Fibroblast of skin of right biceps (primary cell): Measurements from ENCODE around the gene OMG.
"Not testable (repeated sequence)": the region's sequence is repeated elsewhere in the genome, so short reads cannot be mapped to it uniquely, and the experiment has no call there.

Source experiments
- DNase-seq: peaks from one replicate; pipeline ENCODE4 v3.0.0-alpha.2; 2013

Gene OMG

DNA sequence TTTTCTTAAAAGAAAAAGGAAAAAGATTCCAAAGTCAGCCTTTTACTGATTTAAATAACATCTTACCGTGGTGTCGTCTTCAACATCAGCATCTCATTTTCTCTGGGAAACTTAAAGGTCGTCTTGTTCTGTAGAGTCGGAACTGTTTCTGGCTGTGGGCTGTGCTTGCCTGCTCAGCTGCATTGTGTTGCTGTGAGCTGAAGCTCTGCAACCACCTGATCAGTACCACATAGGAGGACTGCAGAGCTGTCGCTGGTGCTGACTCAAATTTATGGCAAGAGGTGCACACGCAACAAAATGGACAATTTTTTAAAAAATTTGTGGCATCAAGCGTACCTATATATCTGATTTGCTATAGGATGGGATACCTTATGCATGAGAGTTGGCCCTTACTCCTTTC is at the start of gene OMG:
OMG (minus strand) TSS at position 150 of the 400 bp plus-strand sequence. CDS start 908 bp downstream, outside the sequence.
- DNase-seq = no peak

DNA sequence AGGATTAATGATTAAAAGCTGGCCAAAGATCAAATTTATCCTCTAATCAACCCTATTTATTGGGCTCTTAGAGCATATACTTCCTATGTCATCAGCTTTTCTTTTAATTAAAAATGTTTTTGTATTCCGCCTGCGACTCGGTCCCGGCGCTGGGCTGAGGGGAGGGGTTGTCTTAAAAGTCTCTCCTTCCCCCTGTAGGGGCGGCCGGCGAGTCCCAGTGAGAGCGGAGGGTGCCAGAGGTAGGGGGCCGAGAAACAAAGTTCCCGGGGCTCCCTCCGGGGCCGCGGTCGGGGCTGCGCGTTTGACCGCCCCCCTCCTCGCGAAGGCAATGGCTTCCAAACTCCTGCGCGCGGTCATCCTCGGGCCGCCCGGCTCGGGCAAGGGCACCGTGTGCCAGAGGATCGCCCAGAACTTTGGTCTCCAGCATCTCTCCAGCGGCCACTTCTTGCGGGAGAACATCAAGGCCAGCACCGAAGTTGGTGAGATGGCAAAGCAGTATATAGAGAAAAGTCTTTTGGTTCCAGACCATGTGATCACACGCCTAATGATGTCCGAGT is 48.2 kb upstream of the OMG start:
- not testable (repeated sequence) for DNase-seq

DNA sequence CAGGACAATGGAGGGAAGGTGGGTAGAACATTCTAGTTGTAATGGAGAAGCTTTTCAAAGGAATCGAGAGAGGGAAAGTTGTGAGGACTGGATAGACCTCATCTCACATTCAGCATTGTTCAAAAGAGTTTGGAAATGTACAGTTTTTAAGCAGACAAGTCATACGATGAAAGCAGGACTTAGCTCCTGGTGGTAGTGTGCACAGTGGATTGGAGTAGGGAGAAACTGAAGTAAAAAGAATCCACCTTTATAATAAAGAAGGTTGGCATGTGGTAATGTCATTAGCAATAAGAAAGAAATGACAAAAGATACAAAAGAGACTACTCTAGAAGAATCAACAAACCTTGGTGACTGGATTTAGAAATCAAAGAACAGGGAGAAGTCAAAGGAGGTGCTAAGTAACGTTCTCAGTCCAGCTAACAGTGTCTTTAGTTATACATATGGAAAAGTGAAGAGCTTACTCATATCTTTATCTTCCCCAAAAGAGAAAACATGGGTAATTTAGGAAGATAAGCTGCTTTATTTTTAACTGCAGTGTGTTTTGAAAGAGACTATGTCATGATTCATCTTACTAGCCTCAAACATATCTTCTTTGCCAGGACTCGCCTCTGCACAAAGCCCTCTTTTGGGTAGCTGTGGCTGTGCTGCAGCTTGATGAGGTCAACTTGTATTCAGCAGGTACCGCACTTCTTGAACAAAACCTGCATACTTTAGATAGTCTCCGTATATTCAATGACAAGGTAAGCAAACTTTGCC is 43.0 kb upstream of the OMG start:
- DNase-seq = peak; percentile 80

DNA sequence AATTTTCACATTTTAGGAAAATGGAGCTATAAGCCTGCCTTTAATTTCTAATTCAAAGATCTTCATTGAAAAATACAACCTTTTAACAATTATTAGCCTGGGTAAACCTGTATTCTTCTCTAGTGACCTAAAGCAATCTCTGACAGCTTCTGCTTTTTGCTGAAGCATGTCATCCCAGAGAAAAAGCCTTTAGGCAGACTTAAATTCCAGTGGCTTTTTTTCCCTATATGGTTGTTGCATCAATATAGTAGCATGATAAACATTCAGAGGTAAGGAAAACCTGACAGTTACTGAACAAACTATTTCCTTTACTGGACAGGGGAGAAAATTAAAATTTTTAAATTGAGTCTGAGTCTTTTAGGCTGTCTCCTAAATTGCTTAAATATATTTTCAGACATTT is 32.2 kb upstream of the OMG start:
- peak; percentile 65 for DNase-seq

GRCh38 chr17:31328160-31328535 is 31.1 kb upstream of the OMG start:
- DNase-seq = peak; percentile 82

- peak; percentile 95 for DNase-seq
These were observed 30.6 kb upstream of the OMG start for GRCh38 chr17:31327534-31328159.

DNA sequence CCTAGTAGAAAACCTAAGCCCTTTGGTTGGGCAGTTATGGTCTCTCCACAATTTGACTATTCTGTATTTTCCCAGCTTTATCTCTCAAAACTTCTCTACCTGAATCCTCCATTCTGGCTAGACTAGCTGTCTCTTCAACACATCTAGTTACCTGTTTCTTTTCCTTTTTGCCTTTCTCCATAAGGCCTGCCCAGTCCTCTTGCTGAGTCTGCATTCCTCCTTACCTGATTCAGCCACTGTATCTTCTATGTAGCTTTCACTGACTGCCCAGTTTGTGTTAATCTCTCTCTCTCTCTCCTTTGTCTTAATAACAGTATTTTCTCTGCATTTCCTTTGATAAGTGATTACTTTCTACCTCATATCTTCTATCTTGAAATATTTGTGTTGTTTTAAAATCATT is 26.5 kb upstream of the OMG start:
- no peak for DNase-seq

DNA sequence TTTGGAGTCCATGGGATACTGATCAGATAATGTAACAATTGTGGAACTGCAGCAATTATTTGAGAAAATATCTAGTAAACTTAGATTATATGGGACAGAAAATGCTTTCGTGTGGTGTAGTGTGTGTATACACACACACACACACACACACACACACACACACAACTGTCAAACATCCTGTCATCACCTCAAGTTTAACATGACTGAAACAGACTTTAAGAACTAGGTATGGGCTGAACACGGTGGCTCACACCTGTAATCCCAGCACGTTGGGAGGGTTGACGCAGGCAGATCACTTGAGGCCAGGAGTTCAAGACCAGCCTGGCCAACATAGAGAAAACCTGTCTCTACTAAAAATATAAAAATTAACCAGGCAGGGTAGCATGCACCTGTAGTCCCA is 24.9 kb upstream of the OMG start:
- no peak for DNase-seq

DNA sequence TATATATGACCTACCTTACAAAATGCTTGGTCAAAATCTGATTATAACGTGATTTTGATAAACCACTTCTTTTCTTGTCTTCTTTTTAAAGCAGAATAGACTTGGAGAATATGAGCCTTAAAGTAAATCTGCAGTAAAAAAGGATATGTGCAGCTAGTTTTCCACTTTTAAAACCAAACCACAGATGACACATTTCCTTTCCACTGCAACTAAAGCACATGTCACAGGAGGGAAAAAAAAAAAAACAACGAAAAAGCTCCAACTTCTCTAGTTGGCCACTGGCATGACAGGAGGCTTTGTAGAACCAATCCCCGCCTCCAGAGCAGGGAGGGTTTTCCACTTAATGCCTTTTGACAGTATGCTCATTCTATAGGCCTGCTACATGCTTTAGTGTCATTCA is 24.4 kb upstream of the OMG start, which contains the start of gene EVI2A:
EVI2A (minus strand) TSS at position 142 of the 400 bp plus-strand sequence. CDS start 2,609 bp downstream, outside the sequence.
- DNase-seq = peak; percentile 92

DNA sequence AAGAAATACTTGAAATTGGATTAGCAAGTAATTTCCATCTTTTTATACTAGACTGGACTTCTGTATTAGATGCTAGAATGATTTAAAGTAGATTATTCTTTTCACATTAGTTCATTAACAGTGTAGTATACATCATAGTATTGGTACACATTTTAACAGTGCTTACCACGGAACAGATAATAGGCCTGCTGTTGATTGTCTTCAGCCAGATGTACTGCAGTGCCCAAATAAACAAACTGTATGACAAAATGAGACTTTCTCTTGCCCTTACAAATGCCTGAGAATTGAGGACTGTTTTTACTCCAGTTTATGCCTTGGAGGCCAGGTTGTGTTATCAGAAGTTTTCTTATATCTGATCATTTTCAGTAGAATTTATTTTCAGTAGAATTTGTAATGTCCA is 23.8 kb upstream of the OMG start:
- no peak for DNase-seq

GRCh38 chr17:31320241-31320640 is 23.2 kb upstream of the OMG start:
- no peak for DNase-seq

GRCh38 chr17:31318851-31319661 is 22.0 kb upstream of the OMG start:
- no peak for DNase-seq

DNA sequence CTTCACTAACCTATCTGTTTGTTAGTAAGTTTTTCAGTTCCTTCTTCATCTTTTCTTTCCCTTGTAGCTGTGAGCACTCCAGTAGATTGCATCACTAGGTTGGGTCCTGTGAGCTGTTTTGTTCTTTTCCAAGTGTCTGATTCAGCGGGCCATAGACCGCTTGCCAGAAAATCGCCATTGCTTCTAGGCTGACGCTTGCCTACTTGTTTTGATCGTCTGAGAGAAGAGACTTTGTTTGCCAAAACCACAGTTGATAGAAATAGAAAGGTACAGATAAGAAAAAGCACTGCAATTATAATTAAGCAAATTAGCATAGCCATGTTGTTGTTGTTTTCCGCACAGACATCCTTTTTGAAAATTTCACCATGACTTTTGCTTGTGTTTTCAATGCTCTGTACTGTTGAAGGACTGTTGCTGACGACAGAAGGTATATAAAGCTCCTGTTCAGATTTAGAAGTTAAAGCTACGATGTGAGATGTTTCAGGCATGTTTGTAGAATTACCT is 21.3 kb upstream of the OMG start:
- DNase-seq = peak; percentile 53

DNA sequence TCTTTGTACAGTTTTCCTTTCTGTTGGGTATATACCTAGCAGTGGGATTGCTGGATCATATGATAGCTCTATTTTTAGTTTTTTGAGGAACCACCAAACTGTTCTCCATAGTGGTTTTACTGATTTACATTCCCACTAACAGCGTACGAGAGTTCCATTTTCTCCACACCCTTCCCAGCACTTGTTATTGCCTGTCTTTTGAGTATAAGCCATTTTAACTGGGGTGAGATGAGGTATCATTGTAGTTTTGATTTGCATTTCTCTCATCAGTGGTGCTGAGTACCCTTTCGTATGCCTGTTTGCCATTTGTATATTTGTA is 17.7 kb upstream of the OMG start:
- DNase-seq = no peak

- DNase-seq = peak; percentile 36
These were observed 17.1 kb upstream of the OMG start, which contains the start of gene EVI2B for GRCh38 chr17:31313982-31314781. Gene EVI2B, minus strand, starts transcription at chr17:31314054. Its CDS starts 8,445 bp downstream, at chr17:31305609.

GRCh38 chr17:31312223-31312622 is 15.2 kb upstream of the OMG start:
- not testable (repeated sequence) for DNase-seq

GRCh38 chr17:31311526-31311925 is 14.5 kb upstream of the OMG start:
- no peak for DNase-seq

GRCh38 chr17:31310886-31311285 is 13.8 kb upstream of the OMG start:
- DNase-seq = no peak

GRCh38 chr17:31310260-31310659 is 13.2 kb upstream of the OMG start:
- DNase-seq = no peak

- DNase-seq = no peak
These were observed 12.5 kb upstream of the OMG start for GRCh38 chr17:31309556-31309955.

DNA sequence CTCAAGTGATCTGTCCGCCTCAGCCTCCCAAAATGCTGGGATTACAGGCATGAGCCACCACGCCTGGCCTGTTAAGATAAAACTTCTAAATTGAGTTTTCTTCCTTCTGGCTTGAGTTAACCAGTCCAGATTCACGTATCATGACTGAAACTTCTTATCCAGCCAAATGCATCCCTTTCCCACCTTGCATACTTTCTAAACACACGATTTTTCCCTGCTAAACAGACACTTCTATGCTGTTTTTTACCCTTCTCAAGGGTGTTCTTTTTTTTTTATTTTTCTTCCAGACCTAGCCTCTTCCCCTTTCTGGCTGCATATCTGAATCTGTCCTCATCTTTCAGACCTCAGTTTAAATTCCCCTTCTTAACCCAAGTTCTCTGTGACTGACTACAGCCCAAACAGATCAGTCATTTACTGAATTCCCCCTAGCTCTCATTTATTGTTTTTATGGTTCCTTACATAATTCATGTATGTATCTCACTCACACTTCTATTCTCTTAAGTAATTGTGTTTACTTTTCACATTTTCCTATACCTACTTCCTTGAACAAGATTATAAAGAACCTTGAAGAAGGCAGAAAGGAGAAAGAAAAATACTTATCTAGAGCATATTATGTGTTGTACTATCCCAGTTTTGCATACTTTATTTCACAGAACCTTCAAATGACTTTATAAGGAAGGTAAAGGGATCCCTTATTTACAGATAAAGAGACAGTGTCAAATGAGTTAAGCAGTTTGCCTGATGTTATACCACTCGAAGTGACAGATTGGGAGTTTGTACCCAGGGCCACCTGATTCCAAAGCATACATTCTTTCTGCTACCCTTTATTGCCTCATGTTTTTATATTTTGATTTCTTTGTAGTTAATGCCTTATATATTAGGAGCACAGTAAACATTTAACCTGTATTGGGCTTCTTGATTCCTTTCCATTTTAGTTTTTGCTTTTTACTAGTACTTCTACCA is 11.6 kb upstream of the OMG start:
- no peak for DNase-seq
